Caco-2 (cell line): ENCODE measurements around the gene MESD. TPM values are rescaled to one million over a fixed set of nuclear protein-coding genes. Genes with fewer than 3 reads are reported as not detected.

Experiments
- BruUV-seq: library from RNA; stranded (reverse); fragments of 400-500 nt; replicated peaks from 2 replicates; lab custom pipeline; 2021; lab: Mats Ljungman, UMichigan
- CTCF ChIA-PET: fragments of 300-600 bp; sonication (Branson Sonifier 250); formaldehyde crosslinking; loops from one replicate; lab custom pipeline; 2022; ENCODE audit warnings: antibody characterized with exemption; lab: Charles Lee
- POLR2A ChIA-PET: fragments of 300-600 bp; sonication (Branson Sonifier 250); formaldehyde crosslinking; loops from one replicate; lab custom pipeline; 2022; ENCODE audit warnings: antibody characterized with exemption; lab: Charles Lee
- DNase-seq, 2 experiments: peaks; one replicate each; pipeline versions ENCODE4 v3.0.0 to v3.0.0-alpha.2; 2020 to 2022
- H3K27me3 ChIP-seq: replicated peaks from 2 replicates; pipeline ENCODE4 v1.6.0; 2011; ENCODE audit warnings: low read length; ENCODE audit not compliant: control insufficient read depth, insufficient read depth
- H3K36me3 ChIP-seq: 2 replicates; pipeline ENCODE4 v1.5.1; 2011; ENCODE audit warnings: low read length; ENCODE audit not compliant: control insufficient read depth, insufficient read depth
- H3K4me1 ChIP-seq: fragments of 250-450 bp; sonication (Bioruptor Pico); 2 replicates; pipeline ENCODE4 v1.5.1; 2020; ENCODE audit warnings: mild to moderate bottlenecking
- H3K4me3 ChIP-seq: 2 replicates; pipeline ENCODE4 v1.5.1; 2011; ENCODE audit warnings: low read depth, mild to moderate bottlenecking, control low read depth, low read length
- H3K9me3 ChIP-seq: fragments of 250-450 bp; sonication (Bioruptor Pico); 2 replicates; pipeline ENCODE4 v1.5.1; 2020; ENCODE audit warnings: mild to moderate bottlenecking, moderate library complexity
- H3K27ac Mint-ChIP-seq: one replicate; pipeline ENCODE4 v1.8.0; 2022; ENCODE audit warnings: mixed read lengths; ENCODE audit not compliant: unreplicated experiment
- H3K27me3 Mint-ChIP-seq: one replicate; pipeline ENCODE4 v1.8.0; 2022; ENCODE audit warnings: mixed read lengths; ENCODE audit not compliant: insufficient read depth, unreplicated experiment
- H3K36me3 Mint-ChIP-seq: one replicate; pipeline ENCODE4 v1.8.0; 2022; ENCODE audit warnings: mild to moderate bottlenecking, mixed read lengths; ENCODE audit not compliant: insufficient read depth, unreplicated experiment
- H3K4me1 Mint-ChIP-seq: one replicate; pipeline ENCODE4 v1.8.0; 2022; ENCODE audit warnings: low read depth, mixed read lengths; ENCODE audit not compliant: unreplicated experiment
- H3K4me3 Mint-ChIP-seq: one replicate; pipeline ENCODE4 v1.8.0; 2022; ENCODE audit warnings: mild to moderate bottlenecking, moderate library complexity, mixed read lengths; ENCODE audit not compliant: unreplicated experiment
- H3K9me3 Mint-ChIP-seq: one replicate; pipeline ENCODE4 v1.8.0; 2022; ENCODE audit warnings: mixed read lengths; ENCODE audit not compliant: unreplicated experiment
- CTCF ChIP-seq, 2 experiments: fragments of 200-600 bp in 1 of 2; IDR thresholded peaks; 1 replicate in 1 of 2; 2 replicates in 1 of 2; pipeline versions ENCODE4 v1.5.1 to v1.8.0; 2011 to 2022; ENCODE audit warnings: antibody characterized with exemption in 1 of 2, control low read depth in 1 of 2, inconsistent platforms in 1 of 2, low read depth in 1 of 2, low read length in 1 of 2, mild to moderate bottlenecking in 1 of 2, moderate library complexity in 1 of 2; ENCODE audit not compliant: insufficient read depth in 1 of 2, severe bottlenecking in 1 of 2, unreplicated experiment in 1 of 2
- intact Hi-C: fragments of 100-400 bp; cut with micrococcal nuclease; formaldehyde crosslinking; loops from one replicate; pipeline ENCODE4 v1.10.0; 2022; ENCODE audit not compliant: unreplicated experiment
- total RNA-seq: library from RNA; stranded (reverse); gene quantifications from 2 replicates; pipeline ENCODE4 v1.2.3, GENCODE V29; 2022

MESD gene
- total RNA-seq, 1 experiment from 2014 or later = 30.3 TPM

GRCh38 chr15:80971143-80971542 lies 18.5 kb downstream of the MESD start:
- ChIA-PET POLR2A (no interaction called here), CTCF (no interaction called here)
- intact Hi-C loops = loop anchor here (10.0 kb wide), 1 partner anchor 294 kb away; no protein-coding TSS in a partner anchor
- Mint-ChIP-seq H3K27me3 (no peaks in the 10 kb centered on the region), H3K36me3 (peaks cover 5% of the 10 kb centered on the region), H3K4me3 (no peak overlapping the region), H3K9me3 (no peaks in the 10 kb centered on the region), H3K4me1 (peaks cover 14% of the 10 kb centered on the region), H3K27ac (no peak overlapping the region)
- H3K4me1 ChIP-seq = peaks cover 21% of the 10 kb centered on the region
- no peak for TF ChIP-seq CTCF (IDR thresholded peaks at IDR 0.05; ENCODE audit: insufficient read depth in 1 of 2, low read depth in 1 of 2, low read length in 1 of 2, severe bottlenecking in 1 of 2, unreplicated experiment in 1 of 2)
- DNase-seq = no peak
- peaks cover 1% of the 10 kb centered on the region; the same call in 1 of the 2 replicates for H3K36me3 ChIP-seq
- no peak overlapping the region for H3K4me3 ChIP-seq
- H3K27me3 ChIP-seq = no peaks in the 10 kb centered on the region
- H3K9me3 ChIP-seq = no peaks in the 10 kb centered on the region
- no TSS peak for BruUV-seq

- TF ChIP-seq CTCF (IDR thresholded peaks at IDR 0.05; ENCODE audit: insufficient read depth in 1 of 2, low read depth in 1 of 2, low read length in 1 of 2, severe bottlenecking in 1 of 2, unreplicated experiment in 1 of 2) = no peak
- Mint-ChIP-seq H3K4me3 (no peak overlapping the region), H3K27ac (no peak overlapping the region), H3K27me3 (no peaks in the 10 kb centered on the region), H3K4me1 (peaks cover 14% of the 10 kb centered on the region), H3K9me3 (no peaks in the 10 kb centered on the region), H3K36me3 (peaks cover 5% of the 10 kb centered on the region)
- POLR2A ChIA-PET = no interaction called here
- CTCF ChIA-PET = interaction anchor here (0.9 to 1.2 kb wide), 5 partner anchors 10 to 514 kb away, joined by 3 to 4 read pairs (median 4); no protein-coding TSS in a partner anchor
- peaks cover 21% of the 10 kb centered on the region for H3K4me1 ChIP-seq
- intact Hi-C loops = loop anchor here (1.0 to 10.0 kb wide), 4 partner anchors 191 to 514 kb away; partner anchors contain the start of gene CEMIP
- DNase-seq = no peak
- peaks cover 1% of the 10 kb centered on the region; the same call in 1 of the 2 replicates for H3K36me3 ChIP-seq
- no peaks in the 10 kb centered on the region for H3K27me3 ChIP-seq
- no peak overlapping the region for H3K4me3 ChIP-seq
- H3K9me3 ChIP-seq = no peaks in the 10 kb centered on the region
- BruUV-seq = no TSS peak
Observed at GRCh38 chr15:80970658-80971057, 19.0 kb downstream of the MESD start.

- Histone ChIP-seq H3K36me3 (peaks cover 1% of the 10 kb centered on the region; the same call in 1 of the 2 replicates), H3K4me3 (no peak overlapping the region), H3K9me3 (no peaks in the 10 kb centered on the region), H3K4me1 (peaks cover 21% of the 10 kb centered on the region), H3K27me3 (no peaks in the 10 kb centered on the region)
- CTCF ChIA-PET = interaction anchor here (0.5 to 1.5 kb wide), 10 partner anchors 10 to 514 kb away, joined by 3 to 7 read pairs (median 4); partner anchors contain the start of gene CEMIP
- TF ChIP-seq CTCF (IDR thresholded peaks at IDR 0.05; ENCODE audit: insufficient read depth in 1 of 2, low read depth in 1 of 2, low read length in 1 of 2, severe bottlenecking in 1 of 2, unreplicated experiment in 1 of 2) = peak; percentile 59 to 85
- POLR2A ChIA-PET = no interaction called here
- peak in 1 of 2 experiments; percentile 77 for DNase-seq
- peaks cover 14% of the 10 kb centered on the region for H3K4me1 Mint-ChIP-seq
- H3K36me3 Mint-ChIP-seq = peaks cover 7% of the 10 kb centered on the region
- H3K27ac Mint-ChIP-seq = no peak overlapping the region
- H3K27me3 Mint-ChIP-seq = no peaks in the 10 kb centered on the region
- BruUV-seq = no TSS peak
- H3K4me3 Mint-ChIP-seq = no peak overlapping the region
- no peaks in the 10 kb centered on the region for H3K9me3 Mint-ChIP-seq
- intact Hi-C loops = loop anchor here (1.0 to 10.0 kb wide), 4 partner anchors 191 to 514 kb away; partner anchors contain the start of gene CEMIP
Observed at GRCh38 chr15:80970018-80970657, 19.5 kb downstream of the MESD start.
